RKO (cell line): ENCODE results near the gene CSNK1G1.
A peak's percentile ranks its signal among the peaks of the same experiment; 100 is the strongest.

Experiments used
- DNase-seq: peaks from one replicate; pipeline ENCODE4 v3.0.0-alpha.2; 2016; ENCODE audit warnings: low spot score

Gene CSNK1G1

DNA sequence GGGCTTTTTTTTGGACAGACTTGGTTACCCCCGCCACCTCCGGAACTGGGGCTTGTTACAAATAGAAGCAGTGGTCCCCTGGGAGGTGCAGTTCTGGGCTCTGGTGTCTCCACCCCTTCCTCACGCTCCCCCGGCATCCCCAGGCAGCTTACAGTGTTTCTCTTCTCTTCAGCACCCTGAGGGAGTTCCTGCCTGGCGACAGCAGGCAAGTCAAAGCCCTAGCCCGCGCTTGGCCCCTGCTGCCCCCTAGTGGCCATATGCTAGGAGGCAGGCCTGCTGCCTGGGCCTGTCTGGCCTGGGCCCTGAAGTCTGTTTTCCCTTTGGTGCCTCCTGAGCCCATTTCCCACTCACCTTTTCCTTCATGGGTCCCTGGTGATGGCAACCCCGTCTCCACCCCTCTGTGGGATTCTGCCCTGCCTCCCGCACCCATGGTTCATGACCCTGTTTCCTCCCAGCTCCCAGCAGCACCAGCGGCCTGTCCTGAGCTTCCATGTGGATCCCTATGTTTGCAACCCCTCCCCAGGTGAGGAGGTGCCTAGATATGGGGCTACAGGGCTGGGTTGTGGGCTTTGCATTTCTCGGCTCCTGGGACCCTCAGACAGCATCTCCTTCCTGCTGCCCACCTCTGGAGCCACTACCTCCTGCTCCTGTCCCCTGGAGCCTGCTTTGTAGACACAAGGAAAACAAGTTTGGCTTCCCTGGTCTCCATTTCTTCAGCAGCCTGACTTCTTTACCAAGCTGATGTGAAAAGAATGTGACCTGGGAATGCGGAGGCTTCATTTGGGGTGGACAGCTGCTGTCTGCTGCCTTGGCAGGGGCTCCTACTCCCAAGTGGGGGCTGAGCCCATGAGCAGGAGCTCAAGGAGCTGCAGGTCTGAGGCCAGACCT, 202.2 kb downstream of the CSNK1G1 start:
- peak; percentile 82 for DNase-seq

DNA sequence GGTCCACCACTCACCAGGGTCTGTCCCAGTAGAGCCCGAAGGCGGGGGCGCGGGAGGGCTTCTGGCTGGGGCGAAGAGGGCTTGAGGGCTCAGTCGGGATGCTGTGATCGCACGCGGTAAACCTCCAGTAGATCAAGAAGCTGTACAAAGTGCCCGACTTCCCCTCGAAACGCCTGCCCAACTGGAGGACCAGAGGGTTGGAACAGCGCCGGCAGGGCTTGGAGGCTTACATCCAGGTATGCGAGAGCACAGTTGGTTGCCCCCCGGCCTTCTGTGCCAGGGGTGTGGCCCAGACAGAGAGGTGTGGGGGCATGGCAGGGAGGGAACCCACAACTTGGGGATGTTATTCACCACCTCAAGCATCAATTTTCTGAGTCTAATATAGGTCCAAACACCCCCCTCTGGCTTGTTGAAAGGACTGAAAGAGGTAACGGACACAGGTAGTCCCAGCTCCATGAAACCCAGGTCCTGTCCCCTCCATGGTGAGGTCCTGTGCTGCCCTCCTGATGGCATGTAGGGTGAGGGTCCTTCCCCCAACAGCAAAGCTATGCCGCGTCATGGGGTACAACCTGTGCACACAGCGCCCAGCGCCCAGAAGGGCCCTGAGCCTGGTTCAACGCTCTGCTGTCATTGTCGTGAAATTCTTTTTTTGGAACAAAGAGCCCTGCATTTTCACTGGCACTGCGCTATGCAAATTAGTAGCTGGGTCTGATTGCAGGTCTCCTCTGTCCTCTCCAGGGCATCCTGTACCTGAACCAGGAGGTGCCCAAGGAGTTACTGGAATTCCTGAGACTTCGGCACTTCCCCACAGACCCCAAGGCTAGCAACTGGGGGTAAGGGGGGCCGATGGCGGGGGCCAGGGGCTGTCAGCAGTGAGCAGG, 203.2 kb downstream of the CSNK1G1 start:
- no peak for DNase-seq

DNA sequence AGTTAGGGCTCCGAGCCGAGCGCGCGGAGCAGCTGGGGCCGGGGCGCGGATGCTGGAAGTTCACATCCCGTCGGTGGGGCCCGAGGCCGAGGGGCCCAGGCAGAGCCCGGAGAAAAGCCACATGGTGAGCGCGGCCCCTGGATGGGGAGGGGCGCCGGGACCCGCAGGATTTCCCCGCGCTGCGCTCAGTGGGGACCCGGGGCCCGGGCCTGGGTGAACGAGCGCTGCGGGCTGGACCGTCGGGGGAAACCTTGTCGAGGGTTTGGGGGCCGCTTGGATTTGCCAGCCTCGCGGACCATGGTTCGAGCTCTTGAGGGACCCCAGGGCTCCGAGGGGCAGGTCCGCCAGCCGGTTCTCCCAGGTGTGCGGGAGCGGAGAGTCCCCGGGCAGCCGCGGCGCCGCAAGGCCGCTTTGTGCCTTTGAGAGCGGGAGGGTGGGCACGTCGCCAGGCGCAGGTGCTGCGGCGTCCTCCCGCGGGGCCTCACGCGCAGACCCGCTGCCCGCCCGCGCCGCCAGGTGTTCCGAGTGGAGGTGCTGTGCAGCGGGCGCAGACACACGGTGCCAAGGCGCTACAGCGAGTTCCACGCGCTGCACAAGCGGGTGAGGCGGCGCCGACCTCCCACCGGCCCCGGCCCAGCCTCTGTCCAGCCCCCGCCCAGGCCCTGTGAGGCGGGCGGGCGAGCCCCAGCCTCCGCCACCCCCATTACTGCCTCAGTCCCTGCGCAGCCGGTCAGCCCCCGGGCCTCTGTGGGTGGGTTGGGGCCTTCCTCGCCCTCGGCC, 204.1 kb downstream of the CSNK1G1 start, which contains the start of gene SNX22:
Gene SNX22 (plus strand): TSS at position 5 of the 780 bp plus-strand sequence. CDS start 45 bp downstream, at position 50.
- no peak for DNase-seq

DNA sequence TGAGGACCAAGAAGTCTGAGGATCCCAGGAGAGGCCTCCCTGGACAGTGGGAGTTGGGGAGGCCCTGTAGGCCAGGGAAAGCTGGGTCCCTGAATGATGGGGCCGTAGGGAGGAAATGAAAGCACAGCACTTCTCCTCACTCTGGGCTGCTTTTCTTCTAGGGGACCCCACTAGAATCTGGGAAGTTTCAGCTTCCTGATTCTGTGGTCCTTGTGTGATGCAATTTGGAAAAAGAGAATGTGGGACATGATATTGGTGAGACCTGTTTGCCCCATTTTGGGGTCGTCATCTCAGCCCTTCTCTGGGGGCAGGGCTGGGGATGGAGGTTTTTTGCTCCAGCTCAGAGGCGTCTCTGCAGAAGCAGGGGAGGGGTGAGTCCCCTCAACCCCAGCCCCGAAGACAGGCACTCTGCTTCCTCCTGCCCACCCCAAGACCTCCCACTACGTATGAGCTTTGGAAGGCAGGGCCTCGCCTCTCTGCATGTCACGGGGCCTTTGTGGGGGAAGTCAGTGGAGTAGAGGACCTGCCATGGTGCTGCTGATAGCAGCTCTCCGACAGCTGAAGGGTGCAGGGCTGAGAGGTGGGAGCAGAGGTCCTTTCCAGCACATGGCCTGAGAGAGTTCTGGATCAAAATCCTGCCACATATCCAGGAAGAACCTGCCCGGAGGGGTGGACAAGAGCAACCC, 205.9 kb downstream of the CSNK1G1 start:
- DNase-seq = no peak

DNA sequence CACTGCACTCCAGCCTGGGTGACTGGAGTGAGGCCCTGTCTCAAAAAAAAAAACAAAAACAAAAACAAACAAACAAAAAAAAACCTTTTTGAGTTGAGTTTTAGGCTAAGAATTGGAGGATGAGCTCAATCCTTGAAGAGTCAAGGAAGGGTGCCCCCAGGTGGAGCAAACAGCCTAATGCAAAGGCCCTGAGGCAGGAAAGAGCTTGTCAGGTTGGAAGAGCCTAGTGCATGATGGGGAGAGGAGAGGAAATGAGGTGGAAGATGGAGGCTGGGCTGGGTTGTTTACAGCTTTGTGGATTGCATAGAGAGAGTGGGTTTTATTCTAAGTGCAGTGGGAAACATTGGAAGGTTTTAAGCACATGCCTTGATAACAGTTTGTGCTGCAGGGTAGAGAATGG, 206.5 kb downstream of the CSNK1G1 start:
- peak; percentile 41 for DNase-seq

DNA sequence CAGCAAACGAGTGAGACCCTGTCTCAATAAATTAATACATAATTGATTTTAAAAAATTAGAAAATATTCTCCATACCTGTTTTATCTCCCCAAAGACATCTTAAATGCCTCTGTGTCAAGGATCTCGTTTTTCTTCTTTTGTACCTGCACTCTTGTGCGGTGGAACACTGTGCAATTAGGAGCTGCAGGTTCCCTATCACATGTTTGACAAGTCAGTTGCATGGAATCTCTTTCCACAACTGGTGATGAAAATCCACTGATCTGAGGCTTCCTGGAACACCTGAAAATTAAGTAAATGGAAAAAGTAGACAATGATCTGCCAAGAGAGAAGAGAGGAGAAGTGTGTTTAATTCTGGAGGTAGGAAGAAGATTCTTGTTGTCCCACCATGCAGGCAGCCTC, 207.4 kb downstream of the CSNK1G1 start:
- DNase-seq = no peak

DNA sequence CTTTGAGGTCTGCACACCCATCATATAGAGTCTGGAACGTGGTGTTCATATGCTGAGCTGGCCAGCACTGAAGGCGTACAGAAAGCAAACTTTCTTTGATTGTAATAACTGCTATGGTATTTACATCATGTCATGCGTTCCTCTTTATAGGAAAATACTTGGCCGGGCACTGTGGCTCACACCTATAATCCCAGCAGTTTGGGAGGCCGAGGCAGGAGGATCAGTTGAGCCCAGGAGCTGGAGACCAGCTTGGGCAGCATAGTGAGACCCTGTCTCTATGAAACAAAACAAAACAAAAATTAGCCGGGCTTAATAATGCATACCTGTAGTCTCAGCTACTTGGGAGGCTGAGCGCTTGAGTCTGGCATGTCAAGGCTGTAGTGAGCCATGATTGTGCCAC, 207.8 kb downstream of the CSNK1G1 start:
- DNase-seq = no peak

DNA sequence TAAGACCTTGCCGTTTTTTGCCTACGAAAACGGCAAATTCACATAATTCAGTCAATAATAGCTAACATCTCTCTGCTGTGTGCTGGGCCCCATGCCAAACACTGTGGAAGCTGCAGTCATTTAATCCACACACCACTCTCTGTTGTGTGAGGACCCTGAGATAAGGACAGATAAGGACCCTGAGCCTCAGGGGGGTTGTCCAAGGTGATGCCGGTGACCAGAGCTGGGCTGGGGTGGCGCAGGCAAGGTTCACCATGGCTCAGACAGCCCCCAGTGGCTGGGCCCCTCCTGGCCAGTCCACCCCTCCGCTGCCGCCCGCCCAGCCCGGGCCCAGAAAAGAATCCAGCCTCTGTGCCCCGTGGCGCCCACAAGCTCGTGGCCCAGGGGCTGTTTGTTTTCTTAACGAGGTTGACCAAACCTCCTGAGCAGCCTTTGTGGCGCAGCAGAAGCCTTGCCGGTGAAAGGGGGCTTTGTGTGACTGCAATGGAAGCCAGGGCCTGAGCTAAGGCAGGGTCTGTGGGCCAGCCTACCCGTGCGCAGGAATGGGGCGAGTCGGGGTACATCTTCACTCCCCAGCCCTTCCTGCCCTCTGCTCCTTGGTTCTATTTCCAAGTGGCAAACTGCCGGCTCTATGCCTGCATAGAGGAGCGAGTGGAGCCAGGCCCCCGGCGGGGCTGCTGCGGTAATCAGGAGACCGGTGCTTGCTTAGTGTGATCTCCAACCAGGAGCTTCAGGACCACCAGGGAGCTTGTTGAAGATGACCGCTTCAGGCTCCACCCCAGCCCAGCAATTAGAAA, 208.9 kb downstream of the CSNK1G1 start:
- DNase-seq = no peak

DNA sequence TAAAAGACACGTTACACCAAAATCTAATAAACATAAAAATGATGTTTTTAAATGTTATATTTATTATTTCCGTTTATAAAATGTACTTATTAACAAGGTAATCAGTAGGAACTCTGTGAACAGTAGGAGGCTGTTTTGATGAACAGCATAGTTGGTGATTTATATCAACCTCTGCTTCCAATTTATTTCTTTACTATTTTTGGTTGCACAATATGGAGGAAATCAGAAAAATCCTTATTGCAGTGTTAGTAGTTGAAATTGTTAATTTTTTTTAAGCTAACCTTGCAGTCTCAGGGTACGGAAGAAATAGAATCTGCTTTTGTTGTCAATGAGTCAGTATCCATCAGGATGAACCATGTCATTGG, 209.5 kb downstream of the CSNK1G1 start:
- no peak for DNase-seq

DNA sequence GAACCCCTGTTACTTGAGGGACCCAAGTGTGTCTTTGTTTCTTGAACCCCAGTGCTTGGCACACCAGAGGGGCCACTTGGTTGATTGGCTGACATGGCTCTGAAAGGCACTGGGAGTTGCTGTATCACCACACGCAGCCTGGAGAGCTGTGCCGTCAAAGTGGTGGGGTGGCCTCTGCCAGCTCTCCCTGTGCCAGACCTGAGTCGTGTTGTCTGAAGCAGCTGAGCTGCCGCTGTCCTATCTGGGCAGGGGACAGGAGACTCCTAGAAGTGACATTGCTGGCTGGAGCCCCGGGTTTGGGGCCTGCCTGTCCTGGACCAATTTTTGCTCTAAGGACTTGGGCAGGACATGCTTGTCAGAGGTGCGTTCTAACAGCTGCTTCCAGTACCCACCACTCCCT, 209.9 kb downstream of the CSNK1G1 start:
- no peak for DNase-seq

DNA sequence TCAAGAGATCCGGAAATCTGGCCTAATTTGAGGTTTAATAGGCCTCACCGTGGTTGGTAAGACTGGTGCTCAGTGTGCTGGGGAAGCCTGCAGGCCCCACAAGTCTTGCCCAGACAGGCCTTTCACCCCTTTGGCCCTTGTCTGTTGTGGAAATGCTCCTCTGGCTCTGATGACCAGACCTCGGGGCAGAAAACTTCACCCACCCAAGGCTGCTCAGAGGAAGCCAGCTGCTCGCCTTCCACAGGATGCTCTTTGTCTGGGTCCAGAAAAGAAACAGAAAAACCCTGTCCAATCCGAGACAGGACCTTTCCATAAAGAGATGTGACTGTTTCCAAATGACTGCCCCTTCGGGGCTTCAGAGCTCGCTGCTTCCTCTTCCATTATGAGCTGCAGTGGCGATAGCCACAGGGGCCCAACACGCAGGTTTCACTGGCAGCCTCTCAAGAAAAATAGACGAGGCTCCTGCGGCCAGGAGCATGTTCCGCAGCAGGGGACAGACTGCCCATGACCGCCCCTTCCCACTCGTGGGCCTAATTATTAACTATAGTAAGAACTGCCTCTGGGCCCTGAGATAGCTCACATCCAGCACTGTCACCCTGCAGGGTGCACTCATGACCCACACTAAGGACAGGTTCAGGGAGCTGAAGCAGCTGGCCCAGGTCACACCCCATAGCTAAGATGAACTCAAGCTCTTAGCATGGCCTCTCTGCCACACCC, 211.2 kb downstream of the CSNK1G1 start:
- DNase-seq = no peak

DNA sequence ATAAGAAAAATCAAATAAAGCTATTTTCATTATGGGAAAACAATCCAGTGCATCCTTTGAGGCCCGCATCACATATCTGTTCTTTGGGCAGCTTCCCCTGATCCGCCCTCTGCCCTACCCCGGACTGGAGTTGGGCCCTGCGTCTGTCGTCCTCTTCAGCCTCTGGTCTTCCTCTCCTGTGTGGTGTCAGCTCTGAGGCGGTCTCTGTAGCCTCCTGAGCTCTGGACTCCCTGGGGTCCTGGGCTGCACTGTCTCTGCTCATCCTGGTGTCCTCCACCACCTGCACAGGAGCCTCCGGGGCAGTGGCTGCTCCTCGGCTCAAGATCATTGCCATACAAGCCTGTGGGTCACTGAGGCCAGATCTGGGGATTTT, 211.8 kb downstream of the CSNK1G1 start:
- no peak for DNase-seq

DNA sequence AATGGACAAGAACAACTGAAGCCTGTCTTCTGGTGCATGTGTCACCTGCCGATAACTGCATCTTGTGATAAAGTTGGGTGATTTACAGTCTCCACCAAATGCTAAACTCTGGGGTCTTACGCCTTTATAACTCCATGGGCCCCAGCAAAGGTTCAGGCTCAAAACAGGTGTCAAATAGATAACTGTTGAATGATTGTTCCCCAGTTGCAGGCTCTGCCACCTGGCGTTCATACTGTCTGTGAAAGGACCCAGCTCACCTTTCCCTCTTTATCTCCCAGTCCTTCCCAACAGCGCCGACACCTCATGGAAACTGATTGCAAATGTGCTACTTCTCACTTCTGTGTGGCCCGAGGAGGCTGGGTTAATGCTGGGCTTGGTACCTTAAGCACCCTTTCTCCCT, 212.7 kb downstream of the CSNK1G1 start:
- DNase-seq = no peak

DNA sequence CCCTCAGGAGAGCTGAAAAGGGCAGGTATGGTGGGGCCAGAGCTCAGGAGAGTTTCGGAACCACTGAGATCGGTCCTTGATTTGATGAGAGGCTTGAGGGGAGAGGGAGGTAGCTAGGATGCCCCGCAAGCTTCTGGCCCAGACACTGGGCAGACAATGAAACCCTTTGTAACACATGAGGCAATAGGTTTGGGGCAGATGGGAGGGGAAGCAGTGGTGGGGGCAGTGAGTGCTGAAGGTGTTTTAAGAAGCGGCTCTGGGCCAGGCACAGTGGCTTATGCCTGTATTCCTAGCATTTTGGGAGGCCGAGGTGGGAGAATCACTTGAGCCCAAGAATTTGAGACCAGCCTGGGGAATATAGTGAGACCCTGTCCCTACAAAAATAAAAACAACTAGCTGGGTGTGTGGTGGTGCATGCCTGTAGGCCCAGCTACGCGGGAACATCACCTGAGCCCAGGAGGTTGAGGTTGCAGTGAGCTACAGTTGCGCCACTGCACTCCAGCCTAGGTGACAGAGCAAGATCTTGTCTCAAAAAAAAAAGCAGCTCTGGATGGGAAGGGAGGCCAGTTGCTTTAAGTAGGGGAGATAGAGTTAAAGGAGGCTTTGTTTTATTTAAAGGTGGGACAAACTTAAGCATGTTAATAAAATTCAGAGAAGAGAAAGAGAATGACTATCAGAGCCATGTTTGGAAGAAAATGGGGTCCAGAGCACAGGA, 214.0 kb downstream of the CSNK1G1 start:
- DNase-seq = no peak

DNA sequence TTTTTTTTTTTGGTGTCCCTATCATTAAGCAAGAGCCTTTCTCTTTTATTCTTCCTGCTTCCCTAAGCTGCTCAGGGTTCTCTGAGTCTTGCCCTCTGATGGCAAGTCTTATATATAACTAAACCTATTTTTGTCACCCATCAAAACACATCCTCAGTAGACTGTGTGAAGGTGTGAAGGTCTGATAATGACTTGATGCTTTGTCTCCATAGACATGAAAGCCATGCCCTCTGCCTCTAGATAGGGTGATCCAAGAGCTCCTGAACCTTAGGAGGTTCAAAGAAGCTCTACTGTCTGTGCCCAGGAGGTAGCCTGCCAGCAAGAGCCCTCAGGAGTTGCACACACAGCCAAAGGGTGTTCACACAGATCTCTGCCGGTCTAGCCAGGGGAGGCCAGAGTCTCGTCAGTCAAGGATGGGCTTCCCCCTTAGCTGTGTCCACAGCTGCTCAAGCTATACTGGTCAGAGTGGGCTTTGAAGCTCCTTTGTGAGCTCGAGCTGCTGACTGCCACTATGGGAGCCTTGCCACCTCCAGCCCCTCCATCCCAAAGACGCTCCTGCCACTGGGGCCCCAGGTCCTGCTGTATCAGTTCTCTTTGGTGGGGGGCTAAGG, 217.5 kb downstream of the CSNK1G1 start:
- no peak for DNase-seq

DNA sequence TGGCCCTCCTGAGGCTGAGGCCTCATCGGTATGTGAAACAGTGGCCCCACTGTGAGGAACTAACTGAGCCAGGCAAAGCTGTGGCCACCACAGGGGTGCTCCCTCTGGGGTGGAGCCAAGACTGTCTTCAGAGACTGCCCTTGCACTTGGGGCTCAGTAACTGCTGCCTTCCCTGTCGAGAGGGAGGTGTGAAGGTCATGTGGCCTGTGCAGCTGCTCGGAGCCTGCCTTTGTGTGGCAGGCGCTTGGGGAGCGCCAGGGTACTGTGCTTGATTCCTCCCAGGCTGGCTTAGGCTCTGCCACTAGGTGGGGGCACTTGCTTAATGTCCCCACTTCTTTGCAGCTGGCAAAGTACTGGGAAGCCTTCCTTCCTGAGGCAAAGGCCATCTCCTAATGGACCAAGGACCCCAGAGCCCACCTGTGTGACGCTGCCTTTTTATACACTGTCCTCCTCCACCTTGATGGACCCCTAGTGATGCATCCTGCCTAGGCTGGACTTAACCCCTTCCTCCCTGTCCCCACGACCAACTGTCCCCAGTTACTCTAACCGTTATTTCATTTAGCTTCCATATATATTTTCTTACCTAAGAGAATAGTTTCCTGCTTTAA, 218.6 kb downstream of the CSNK1G1 start:
- no peak for DNase-seq

DNA sequence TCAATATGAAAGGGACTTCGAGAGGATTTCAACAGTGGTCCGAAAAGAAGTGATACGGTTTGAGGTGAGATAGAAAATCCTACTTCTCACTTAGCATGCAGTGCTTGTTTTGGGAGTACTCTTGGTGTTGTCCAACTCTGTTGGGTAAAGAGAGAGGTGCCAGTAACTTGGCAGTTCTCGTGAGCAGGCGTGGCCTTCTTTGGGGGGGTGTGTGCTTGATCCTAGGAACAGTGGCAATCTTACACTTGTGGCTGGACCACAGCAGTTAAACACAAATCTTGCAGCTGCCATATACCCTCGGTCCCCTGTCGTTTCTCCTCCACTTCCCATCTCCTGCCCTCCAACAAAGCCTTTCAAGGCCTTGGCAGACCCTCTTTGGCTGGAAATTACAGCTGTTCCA, 219.6 kb downstream of the CSNK1G1 start:
- no peak for DNase-seq

DNA sequence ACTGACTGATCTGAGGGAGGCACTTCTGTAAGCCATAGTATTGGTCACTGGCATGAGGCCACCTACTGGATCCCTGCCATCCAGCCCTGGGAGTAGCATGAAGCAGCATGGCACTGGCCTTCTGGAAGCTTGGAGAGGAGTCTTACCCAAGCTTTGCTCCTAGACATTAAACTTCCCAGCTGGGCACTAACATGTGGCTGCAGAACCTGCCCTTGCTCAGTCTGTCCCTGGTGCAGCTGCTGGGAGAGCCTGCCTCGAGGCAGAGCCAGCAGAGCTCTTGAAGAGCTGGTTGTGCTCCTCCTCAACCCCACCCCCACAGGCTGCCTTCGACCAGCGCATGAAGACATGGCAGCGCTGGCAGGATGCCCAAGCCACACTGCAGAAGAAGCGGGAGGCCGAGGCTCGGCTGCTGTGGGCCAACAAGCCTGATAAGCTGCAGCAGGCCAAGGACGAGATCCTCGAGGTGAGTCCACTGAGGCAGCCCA, 221.6 kb downstream of the CSNK1G1 start:
- DNase-seq = no peak
